GM21619 (cell line): ENCODE results near the gene ZNF425.
"Not testable (repeated sequence)": the region's sequence is repeated elsewhere in the genome, so short reads cannot be mapped to it uniquely, and the experiment has no call there.

Source experiments
- ATAC-seq: cut with Tn5 transposase; IDR thresholded peaks from one replicate; pipeline ENCODE4 v1.9.1; 2021; ENCODE audit not compliant: unreplicated experiment

The ZNF425 gene, protein sequence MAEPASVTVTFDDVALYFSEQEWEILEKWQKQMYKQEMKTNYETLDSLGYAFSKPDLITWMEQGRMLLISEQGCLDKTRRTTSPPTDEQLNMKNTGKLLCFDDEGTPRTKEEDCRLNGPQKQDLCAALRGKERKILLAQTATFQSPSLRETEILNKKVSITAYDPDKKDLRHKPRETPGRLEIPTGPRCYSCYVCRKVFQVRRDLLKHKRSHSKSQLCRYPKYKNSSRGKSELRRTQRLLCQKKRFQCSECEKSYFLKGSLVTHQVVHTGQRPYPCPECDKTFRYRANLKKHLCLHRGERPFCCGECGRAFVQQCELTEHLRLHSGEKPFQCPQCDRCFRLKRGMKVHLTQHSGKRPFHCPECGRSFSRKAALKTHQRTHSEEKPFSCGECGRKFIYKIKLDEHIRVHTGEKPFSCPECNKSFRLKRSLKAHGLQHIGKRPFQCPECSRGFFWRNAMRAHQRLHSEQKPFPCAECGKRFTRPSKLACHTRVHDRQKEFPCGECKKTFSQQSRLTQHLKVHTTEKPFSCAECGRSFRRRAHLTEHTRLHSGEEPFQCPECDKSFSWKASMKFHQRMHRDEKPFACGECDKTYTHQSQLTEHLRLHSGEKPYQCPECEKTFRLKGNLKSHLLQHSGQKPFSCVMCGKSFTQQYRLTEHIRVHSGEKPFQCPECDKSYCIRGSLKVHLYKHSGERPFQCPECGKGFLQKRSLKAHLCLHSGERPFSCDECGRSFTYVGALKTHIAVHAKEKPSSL

DNA sequence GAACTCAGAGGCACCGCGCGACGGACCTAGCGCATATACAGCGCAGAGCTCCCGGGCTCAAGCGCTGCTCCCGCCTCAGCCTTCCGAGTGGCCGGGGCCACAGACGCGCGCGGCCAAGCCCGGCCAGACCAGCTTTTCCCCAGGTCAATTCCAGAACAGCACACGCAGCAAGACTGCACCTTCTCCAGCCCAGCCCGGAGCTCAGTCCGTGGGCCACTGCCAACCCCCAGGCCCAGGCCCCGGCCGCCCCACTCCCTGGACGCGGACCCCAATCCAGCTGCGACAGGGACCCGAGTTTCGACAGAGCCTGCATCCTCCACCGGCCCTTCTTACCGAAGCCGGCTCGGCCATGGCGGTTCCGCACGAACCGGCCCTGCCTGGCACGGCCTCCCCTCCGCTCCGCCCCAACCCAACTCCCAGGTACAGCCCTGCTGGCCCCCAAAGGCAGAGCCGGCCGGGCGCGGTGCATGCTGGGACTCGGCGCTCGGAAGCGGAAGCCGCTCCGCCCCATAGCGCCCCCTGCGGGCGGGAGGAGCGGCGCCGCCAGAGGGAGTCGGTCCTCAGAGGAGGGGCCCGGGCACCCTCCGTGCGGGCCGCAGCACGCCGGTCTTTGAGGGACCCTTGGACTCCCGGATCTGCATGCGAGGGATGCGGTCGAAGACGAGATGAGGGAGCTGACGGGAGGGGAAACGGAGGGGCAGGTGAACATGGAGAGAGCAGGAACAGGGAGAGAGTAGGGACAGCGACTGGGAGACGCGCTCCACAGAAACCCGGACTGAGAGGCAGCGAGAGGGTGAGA lies at the start of gene ZNF425:
Gene ZNF425, minus strand, starts transcription at position 462 of the 799 bp plus-strand sequence. Its CDS starts 111 bp downstream, at position 351.
- ATAC-seq: peak; percentile 81

DNA sequence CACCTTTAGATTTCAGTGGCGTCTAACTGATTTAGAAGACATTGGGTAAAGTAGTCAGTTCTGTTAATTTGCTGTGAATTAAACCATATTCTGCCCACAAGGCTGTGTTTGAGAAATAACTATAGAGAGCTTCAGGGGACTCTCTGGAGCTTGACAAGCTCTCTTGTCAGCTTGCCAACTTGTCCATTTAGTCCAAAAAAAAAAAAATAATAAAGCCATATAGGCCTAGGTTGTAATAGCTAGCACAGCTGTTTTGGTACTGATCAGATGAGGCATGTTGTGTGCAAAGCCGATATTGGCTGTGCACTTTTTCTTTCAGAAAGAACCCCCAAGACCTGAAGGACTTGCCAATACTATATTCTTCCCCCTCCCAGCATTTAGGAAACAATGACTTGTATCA lies 49.0 kb upstream of the ZNF425 start:
- ATAC-seq: no peak

- no peak for ATAC-seq
Observed at GRCh38 chr7:149172534-149172920, 46.4 kb upstream of the ZNF425 start.

- ATAC-seq: no peak
Observed at GRCh38 chr7:149171892-149172533, 45.9 kb upstream of the ZNF425 start.

- ATAC-seq: no peak
Observed at GRCh38 chr7:149166630-149167352, 40.7 kb upstream of the ZNF425 start.

GRCh38 chr7:149166142-149166541 lies 40.0 kb upstream of the ZNF425 start:
- no peak for ATAC-seq

DNA sequence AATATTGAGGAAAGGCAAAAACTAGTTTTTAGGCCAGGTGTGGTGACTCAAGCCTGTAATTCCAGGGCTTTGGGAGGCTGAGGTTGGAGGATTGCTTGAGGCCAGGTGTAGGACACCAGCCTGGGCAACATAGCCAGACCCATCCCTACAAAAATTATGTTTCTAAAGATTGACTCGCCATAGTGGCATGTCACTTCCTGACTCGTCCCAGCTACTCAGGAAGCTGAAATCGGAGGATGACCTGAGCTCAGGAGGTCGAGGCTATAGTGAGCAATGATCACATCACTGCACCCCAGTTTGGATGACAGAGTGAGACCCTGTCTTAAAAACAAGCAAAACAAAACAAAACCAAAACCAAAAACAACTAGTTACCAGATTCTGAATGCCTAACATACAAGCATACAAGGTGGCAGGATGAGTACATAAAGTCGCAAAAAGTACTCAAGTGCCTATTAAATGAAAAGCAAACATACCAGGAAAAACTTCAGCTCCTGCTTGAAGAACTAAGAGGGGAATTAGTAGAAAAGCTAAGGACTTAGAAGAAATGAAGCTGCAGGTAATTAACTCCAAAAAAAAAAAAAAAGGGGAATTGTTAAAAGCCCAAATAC lies 35.2 kb upstream of the ZNF425 start:
- no peak for ATAC-seq

- ATAC-seq: no peak
Observed at GRCh38 chr7:149156898-149157297, 30.8 kb upstream of the ZNF425 start.

- ATAC-seq: no peak
Observed at GRCh38 chr7:149154056-149154455, 27.9 kb upstream of the ZNF425 start.

GRCh38 chr7:149153346-149153745 lies 27.2 kb upstream of the ZNF425 start:
- ATAC-seq: no peak

DNA sequence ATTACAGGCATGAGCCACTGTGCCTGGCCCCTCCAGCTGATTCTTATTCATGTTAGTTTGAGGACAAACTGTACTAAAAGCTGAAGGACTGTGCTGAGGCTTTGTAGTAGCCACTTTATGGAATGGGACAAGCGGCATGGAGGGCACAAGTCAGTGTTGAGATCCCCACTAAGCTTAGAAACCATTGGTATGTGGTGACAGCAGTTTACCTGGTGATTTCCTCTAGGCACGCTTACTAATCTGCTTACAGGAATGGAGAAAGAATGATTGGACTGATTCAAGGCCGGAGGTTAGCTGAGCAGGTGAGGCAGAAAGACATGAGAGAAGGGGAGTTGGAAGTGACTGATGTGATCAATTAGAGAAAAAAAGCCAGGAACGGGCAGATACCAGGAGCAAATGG lies 24.9 kb upstream of the ZNF425 start:
- no peak for ATAC-seq

DNA sequence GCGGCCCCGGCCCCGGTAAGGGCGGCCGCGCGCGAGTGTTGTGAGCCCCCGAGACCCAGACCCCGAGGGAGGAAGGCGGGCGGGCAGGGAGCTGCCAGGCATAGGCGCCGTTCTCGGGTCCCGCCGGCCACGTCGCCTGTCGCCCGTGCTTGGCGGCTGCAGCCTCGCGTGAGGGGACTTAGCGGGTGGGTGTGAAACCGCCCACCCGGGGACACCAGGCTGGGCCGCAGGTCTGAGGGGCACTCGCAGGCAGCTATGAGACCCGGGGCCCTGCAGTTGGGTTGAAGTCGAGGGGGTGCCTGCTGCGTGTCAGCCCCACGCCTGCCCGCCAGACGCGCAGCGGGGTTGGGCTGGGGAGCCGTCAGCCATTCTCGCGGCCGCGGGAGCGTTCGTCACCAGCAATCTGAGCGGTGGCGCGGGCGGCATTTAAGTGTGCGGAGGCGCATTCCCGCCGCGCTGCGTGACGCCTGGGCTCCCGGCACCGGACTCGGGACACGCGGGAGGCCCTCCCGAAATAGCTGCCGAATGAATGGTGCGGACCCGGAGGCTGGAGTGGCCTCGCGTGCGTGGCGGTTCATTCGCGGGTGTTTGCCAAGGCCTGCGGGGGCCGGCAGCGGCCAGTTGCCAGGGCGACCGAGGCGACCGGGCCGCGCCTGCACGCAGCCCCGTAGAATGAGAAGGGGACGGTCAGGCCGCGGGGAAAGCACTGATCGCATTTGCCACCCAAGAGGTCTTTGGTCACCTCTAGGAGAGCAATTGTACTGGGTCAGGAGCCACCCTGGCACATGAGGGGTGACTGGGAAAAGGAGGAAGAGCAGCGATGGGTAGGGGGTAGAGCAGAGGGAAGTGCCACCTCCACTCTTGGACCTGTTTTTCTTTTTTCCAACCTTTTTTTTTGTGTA lies 21.9 kb upstream of the ZNF425 start:
- peak; percentile 30 for ATAC-seq

DNA sequence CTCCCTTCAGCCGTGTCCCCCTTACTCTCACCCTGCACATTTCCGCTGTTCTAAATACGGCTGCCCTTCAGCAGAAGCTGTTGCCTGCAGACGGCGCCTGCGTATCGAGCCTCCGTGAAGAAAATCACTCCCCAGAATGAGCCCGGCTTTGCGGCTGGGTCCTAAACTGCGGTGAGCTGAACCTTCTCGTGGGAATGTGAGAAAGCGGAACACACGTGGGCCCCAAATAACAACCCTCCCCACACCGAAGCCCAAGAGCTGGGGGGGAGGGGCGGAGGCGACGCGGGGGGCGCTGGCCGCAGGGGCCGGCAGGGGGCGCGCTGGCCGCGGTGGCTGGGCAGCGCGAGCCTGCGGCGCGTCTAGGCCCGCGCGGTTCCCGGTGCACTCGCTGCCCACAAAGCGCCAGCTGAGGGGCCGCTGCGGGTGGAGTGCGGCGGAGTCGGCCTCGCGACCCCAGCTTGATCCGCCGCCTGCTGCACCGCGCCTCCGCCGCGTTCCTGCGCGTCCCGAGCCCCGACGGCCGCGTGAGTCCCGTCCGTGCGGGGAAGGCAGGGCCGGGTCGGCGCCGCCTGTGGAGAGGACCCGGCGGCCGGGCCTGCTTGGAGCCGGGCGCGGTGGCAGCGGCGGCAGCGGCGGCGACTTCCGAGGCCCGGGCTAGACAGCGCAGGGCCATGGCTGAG lies 21.1 kb upstream of the ZNF425 start, which contains the start of gene ZNF398:
Gene ZNF398, plus strand, starts transcription at position 382 of the 680 bp plus-strand sequence. Its CDS starts 290 bp downstream, at position 672.
- peak; percentile 67 for ATAC-seq

- ATAC-seq: no peak
Observed at GRCh38 chr7:149145031-149145845, 19.1 kb upstream of the ZNF425 start.

DNA sequence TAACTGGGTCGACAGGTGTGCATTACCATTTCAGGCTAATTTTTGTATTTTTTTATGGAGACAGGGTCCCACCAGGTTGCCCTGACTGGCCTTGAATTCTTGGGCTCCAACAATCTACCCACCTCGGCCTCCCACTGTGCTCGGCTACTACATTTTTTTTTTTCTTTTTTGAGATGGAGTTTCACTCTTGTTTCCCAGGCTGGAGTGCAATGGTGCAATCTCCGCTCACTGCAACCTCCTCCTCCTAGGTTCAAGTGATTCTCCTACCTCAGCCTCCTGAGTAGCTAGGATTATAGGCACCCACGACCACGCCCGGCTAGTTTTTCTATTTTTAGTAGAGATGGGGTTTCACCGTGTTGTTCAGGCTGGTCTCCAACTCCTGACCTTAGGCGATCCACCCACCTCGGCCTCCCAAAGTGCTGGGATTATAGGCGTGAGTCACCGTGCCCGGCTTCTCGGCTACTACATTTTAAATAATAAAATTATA lies 18.4 kb upstream of the ZNF425 start:
- not testable (repeated sequence) for ATAC-seq

DNA sequence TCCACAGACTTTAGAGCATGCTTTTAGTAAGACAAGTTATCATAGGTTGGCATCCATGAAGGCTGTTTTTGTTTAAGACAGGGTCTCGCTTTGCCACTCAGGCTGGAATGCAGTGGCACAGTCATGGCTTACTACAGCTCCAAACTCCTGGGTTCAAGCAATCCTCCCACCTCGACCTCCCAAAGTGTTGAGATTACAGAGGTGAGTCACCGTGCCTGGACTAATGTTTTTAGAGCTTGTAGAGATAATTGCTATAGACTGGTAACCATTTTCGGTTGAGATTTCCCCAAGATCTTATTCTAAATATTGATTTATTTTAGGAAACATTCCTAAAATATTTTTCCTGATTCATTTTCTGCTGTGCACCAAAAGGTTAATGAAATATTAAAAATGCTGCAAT lies 15.8 kb upstream of the ZNF425 start:
- ATAC-seq: no peak

GRCh38 chr7:149140831-149141230 lies 14.7 kb upstream of the ZNF425 start:
- no peak for ATAC-seq
